Loucy (cell line): ENCODE measurements around the gene SSNA1.

Experiments
- CTCF ChIP-seq: fragments of 200-600 bp; sonication (generic); conservative IDR thresholded peaks from 2 replicates; pipeline ENCODE4 v1.5.1; 2014; ENCODE audit warnings: mild to moderate bottlenecking, antibody characterized with exemption, low read length
- EZH2phosphoT487 ChIP-seq: fragments of 200-600 bp; IDR thresholded peaks from 2 replicates; pipeline ENCODE4 v1.6.1; 2018; ENCODE audit warnings: antibody characterized with exemption, mild to moderate bottlenecking, moderate library complexity, borderline replicate concordance

- TF ChIP-seq CTCF (no peak), EZH2phosphoT487 (no peak)
These were observed 17.2 kb upstream of the SSNA1 start for GRCh38 chr9:137171149-137171900.
